ENCODE measurements around the gene FOXP1.

DNA sequence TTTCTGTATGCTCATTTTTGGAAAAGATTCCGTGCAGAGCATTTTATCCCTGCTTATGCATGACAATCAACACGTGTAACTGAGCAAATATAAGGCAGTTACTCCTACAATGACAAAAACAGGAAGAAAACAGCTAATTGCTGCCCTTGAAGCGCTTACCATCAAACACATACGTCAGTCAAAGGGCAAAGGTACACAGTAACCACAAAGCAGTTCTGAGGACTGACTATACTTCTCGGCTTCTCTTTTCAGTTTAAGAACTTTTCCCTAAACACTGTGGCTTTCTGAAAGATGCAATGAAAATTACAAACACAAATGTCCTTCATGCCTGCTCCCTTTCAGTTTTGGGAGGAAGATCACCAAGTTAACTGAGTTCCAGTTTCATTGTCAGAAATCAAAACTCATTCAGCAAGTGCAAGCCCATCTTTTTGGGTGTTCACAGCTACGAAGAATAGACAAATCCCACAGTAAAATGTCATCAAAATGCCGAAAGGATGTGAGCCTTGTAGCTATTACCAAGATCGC lies 602.8 kb downstream of the FOXP1 start:
- TF ChIP-seq, protein P1, sequence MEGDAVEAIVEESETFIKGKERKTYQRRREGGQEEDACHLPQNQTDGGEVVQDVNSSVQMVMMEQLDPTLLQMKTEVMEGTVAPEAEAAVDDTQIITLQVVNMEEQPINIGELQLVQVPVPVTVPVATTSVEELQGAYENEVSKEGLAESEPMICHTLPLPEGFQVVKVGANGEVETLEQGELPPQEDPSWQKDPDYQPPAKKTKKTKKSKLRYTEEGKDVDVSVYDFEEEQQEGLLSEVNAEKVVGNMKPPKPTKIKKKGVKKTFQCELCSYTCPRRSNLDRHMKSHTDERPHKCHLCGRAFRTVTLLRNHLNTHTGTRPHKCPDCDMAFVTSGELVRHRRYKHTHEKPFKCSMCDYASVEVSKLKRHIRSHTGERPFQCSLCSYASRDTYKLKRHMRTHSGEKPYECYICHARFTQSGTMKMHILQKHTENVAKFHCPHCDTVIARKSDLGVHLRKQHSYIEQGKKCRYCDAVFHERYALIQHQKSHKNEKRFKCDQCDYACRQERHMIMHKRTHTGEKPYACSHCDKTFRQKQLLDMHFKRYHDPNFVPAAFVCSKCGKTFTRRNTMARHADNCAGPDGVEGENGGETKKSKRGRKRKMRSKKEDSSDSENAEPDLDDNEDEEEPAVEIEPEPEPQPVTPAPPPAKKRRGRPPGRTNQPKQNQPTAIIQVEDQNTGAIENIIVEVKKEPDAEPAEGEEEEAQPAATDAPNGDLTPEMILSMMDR (conservative IDR thresholded peaks at IDR 0.05 in 1 of 2, IDR thresholded peaks at IDR 0.05 in 1 of 2; ENCODE audit: low read depth in 1 of 2, low read length in 2 of 2): no peak
- no peak for TF ChIP-seq EZH2 (IDR thresholded peaks at IDR 0.05; ENCODE audit: low read length, missing control alignments)

All from fibroblast of lung (primary cell).